Activated T-cell treated with anti-CD3 and anti-CD28 coated beads, Interleukin-2, amount 50 U/mL, for 24 hours (primary cell): ENCODE measurements around the gene ELK3.

ENCODE experiments used
- DNase-seq: peaks from one replicate; pipeline ENCODE4 v3.0.0-alpha.2; 2020
- H3K27ac Mint-ChIP-seq: 2 replicates; pipeline ENCODE4 v1.8.0; 2020; ENCODE audit warnings: mild to moderate bottlenecking, mixed read lengths
- H3K27me3 Mint-ChIP-seq: 2 replicates; pipeline ENCODE4 v1.8.0; 2020; ENCODE audit warnings: mixed read lengths
- H3K36me3 Mint-ChIP-seq: 2 replicates; pipeline ENCODE4 v1.8.0; 2020; ENCODE audit warnings: low read depth, mixed read lengths
- H3K4me1 Mint-ChIP-seq: 2 replicates; pipeline ENCODE4 v1.8.0; 2020; ENCODE audit warnings: low read depth, mixed read lengths
- H3K4me3 Mint-ChIP-seq: 2 replicates; pipeline ENCODE4 v1.8.0; 2020; ENCODE audit warnings: mild to moderate bottlenecking, moderate library complexity, mixed read lengths
- H3K9me3 Mint-ChIP-seq: 2 replicates; pipeline ENCODE4 v1.8.0; 2020; ENCODE audit warnings: mixed read lengths

Gene ELK3

GRCh38 chr12:96241846-96242256, 47.7 kb downstream of the ELK3 start:
- peaks cover 64% of the 10 kb centered on the region for H3K36me3 Mint-ChIP-seq
- peaks cover 68% of the 10 kb centered on the region for H3K4me1 Mint-ChIP-seq
- H3K27me3 Mint-ChIP-seq: no peaks in the 10 kb centered on the region
- peak; percentile 45 for DNase-seq
- no peaks in the 10 kb centered on the region for H3K9me3 Mint-ChIP-seq
- H3K27ac Mint-ChIP-seq: peak overlapping the region; percentile 81
- no peak overlapping the region for H3K4me3 Mint-ChIP-seq

- Mint-ChIP-seq H3K27me3 (no peaks in the 10 kb centered on the region), H3K4me3 (no peak overlapping the region), H3K36me3 (peaks cover 70% of the 10 kb centered on the region), H3K4me1 (peaks cover 68% of the 10 kb centered on the region), H3K27ac (peak overlapping the region; percentile 81), H3K9me3 (no peaks in the 10 kb centered on the region)
- peak; percentile 24 for DNase-seq
These were observed 48.4 kb downstream of the ELK3 start for GRCh38 chr12:96242597-96242996.

GRCh38 chr12:96244826-96245225, 50.7 kb downstream of the ELK3 start:
- Mint-ChIP-seq H3K27ac (peak overlapping the region; percentile 37), H3K36me3 (peaks cover 85% of the 10 kb centered on the region), H3K4me1 (peaks cover 63% of the 10 kb centered on the region), H3K9me3 (no peaks in the 10 kb centered on the region), H3K4me3 (no peak overlapping the region), H3K27me3 (no peaks in the 10 kb centered on the region)
- DNase-seq: peak; percentile 9

GRCh38 chr12:96246926-96247505, 52.8 kb downstream of the ELK3 start:
- Mint-ChIP-seq H3K27ac (peak overlapping the region; percentile 70), H3K27me3 (no peaks in the 10 kb centered on the region), H3K4me3 (no peak overlapping the region), H3K4me1 (peaks cover 58% of the 10 kb centered on the region), H3K9me3 (no peaks in the 10 kb centered on the region), H3K36me3 (peaks cover 91% of the 10 kb centered on the region)
- DNase-seq: no peak

GRCh38 chr12:96247563-96247962, 53.4 kb downstream of the ELK3 start:
- H3K9me3 Mint-ChIP-seq: no peaks in the 10 kb centered on the region
- H3K27ac Mint-ChIP-seq: peak overlapping the region; percentile 70
- H3K4me3 Mint-ChIP-seq: no peak overlapping the region
- H3K27me3 Mint-ChIP-seq: no peaks in the 10 kb centered on the region
- DNase-seq: no peak
- H3K36me3 Mint-ChIP-seq: peaks cover 91% of the 10 kb centered on the region
- H3K4me1 Mint-ChIP-seq: peaks cover 57% of the 10 kb centered on the region

GRCh38 chr12:96248136-96248931, 54.2 kb downstream of the ELK3 start:
- Mint-ChIP-seq H3K9me3 (no peaks in the 10 kb centered on the region), H3K27me3 (no peaks in the 10 kb centered on the region), H3K36me3 (peaks cover 90% of the 10 kb centered on the region), H3K4me1 (peaks cover 50% of the 10 kb centered on the region), H3K4me3 (no peak overlapping the region), H3K27ac (peak overlapping the region; percentile 70)
- no peak for DNase-seq

GRCh38 chr12:96249196-96250118, 55.3 kb downstream of the ELK3 start:
- peaks cover 90% of the 10 kb centered on the region for H3K36me3 Mint-ChIP-seq

GRCh38 chr12:96250119-96250685, 56.0 kb downstream of the ELK3 start:
- peak overlapping the region; percentile 79 for H3K27ac Mint-ChIP-seq
- no peaks in the 10 kb centered on the region for H3K27me3 Mint-ChIP-seq
- no peak for DNase-seq
- H3K4me1 Mint-ChIP-seq: peaks cover 49% of the 10 kb centered on the region
- H3K36me3 Mint-ChIP-seq: peaks cover 86% of the 10 kb centered on the region
- H3K9me3 Mint-ChIP-seq: no peaks in the 10 kb centered on the region
- no peak overlapping the region for H3K4me3 Mint-ChIP-seq

More at GRCh38 chr12:96249196-96250118, 55.3 kb downstream of the ELK3 start:
- Mint-ChIP-seq H3K4me1 (peaks cover 51% of the 10 kb centered on the region), H3K27me3 (no peaks in the 10 kb centered on the region), H3K9me3 (no peaks in the 10 kb centered on the region), H3K27ac (peak overlapping the region; percentile 79), H3K4me3 (no peak overlapping the region)
- no peak for DNase-seq

- H3K4me1 Mint-ChIP-seq: peaks cover 26% of the 10 kb centered on the region
- no peaks in the 10 kb centered on the region for H3K27me3 Mint-ChIP-seq
- H3K4me3 Mint-ChIP-seq: no peak overlapping the region
- no peak for DNase-seq
- H3K36me3 Mint-ChIP-seq: peaks cover 52% of the 10 kb centered on the region
- no peaks in the 10 kb centered on the region for H3K9me3 Mint-ChIP-seq
- no peak overlapping the region for H3K27ac Mint-ChIP-seq
These were observed 60.9 kb downstream of the ELK3 start for GRCh38 chr12:96255077-96255476.

- Mint-ChIP-seq H3K4me1 (peaks cover 16% of the 10 kb centered on the region), H3K4me3 (no peak overlapping the region), H3K27ac (no peak overlapping the region), H3K9me3 (no peaks in the 10 kb centered on the region), H3K36me3 (peaks cover 51% of the 10 kb centered on the region), H3K27me3 (no peaks in the 10 kb centered on the region)
- no peak for DNase-seq
These were observed 62.6 kb downstream of the ELK3 start for GRCh38 chr12:96256672-96257361.

- no peaks in the 10 kb centered on the region for H3K9me3 Mint-ChIP-seq
- peaks cover 51% of the 10 kb centered on the region for H3K36me3 Mint-ChIP-seq
- H3K4me3 Mint-ChIP-seq: no peak overlapping the region
- no peak for DNase-seq
- H3K27me3 Mint-ChIP-seq: no peaks in the 10 kb centered on the region
- H3K4me1 Mint-ChIP-seq: peaks cover 12% of the 10 kb centered on the region
- no peak overlapping the region for H3K27ac Mint-ChIP-seq
These were observed 63.5 kb downstream of the ELK3 start for GRCh38 chr12:96257550-96258103.

GRCh38 chr12:96258104-96258961, 64.2 kb downstream of the ELK3 start:
- peaks cover 51% of the 10 kb centered on the region for H3K36me3 Mint-ChIP-seq
- H3K27ac Mint-ChIP-seq: no peak overlapping the region
- peaks cover 11% of the 10 kb centered on the region for H3K4me1 Mint-ChIP-seq

GRCh38 chr12:96260231-96260630, 66.1 kb downstream of the ELK3 start:
- H3K9me3 Mint-ChIP-seq: no peaks in the 10 kb centered on the region
- no peak overlapping the region for H3K4me3 Mint-ChIP-seq
- DNase-seq: no peak
- peaks cover 10% of the 10 kb centered on the region for H3K4me1 Mint-ChIP-seq
- H3K36me3 Mint-ChIP-seq: peaks cover 63% of the 10 kb centered on the region
- peak overlapping the region; percentile 78 for H3K27ac Mint-ChIP-seq
- no peaks in the 10 kb centered on the region for H3K27me3 Mint-ChIP-seq

More at GRCh38 chr12:96258104-96258961, 64.2 kb downstream of the ELK3 start:
- Mint-ChIP-seq H3K27me3 (no peaks in the 10 kb centered on the region), H3K9me3 (no peaks in the 10 kb centered on the region), H3K4me3 (no peak overlapping the region)
- no peak for DNase-seq
